Endothelial cell of umbilical vein (primary cell): Measurements from ENCODE around the gene RPS6KL1.

Source experiments
- EZH2 ChIP-seq: IDR thresholded peaks from 2 replicates; pipeline ENCODE4 v1.6.1; 2012; ENCODE audit warnings: borderline replicate concordance, low read depth, mild to moderate bottlenecking, moderate library complexity, low read length, inconsistent platforms; ENCODE audit not compliant: severe bottlenecking
- TF ChIP-seq, protein P1 (sequence below), 2 donors: IDR thresholded peaks; 1 replicate in 1 of 2; 2 replicates in 1 of 2; pipeline ENCODE4 v1.5.1; 2011; ENCODE audit warnings: low read length in 2 of 2, mild to moderate bottlenecking in 2 of 2, moderate library complexity in 2 of 2, control low read depth in 1 of 2, inconsistent platforms in 1 of 2, low read depth in 1 of 2; ENCODE audit not compliant: insufficient read depth in 1 of 2; ENCODE audit errors: extremely low read depth in 1 of 2

DNA sequence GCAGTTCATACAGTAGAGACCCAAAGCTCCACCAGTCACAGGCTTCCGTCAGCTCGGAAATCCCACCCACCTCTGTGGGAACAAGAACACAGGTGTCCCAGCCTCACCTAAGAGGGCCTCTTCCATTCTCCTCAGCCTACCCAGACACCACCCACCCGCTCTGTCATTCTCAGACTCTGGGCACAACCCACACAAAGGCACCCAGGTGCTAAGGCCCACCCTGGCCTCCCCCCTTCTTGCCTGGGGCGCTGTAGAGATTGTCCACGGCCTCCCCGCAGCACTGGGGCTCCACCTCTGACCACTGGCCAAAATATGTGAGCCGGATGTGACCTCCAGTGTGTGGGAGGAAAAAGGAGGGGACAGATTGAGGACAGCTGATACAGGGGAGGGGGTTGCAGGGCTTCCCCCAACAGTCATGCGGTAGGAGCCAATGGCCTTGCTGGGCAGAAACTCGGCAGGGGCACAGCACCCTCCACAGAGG, 14.2 kb downstream of the RPS6KL1 start:
- TF ChIP-seq, protein P1, sequence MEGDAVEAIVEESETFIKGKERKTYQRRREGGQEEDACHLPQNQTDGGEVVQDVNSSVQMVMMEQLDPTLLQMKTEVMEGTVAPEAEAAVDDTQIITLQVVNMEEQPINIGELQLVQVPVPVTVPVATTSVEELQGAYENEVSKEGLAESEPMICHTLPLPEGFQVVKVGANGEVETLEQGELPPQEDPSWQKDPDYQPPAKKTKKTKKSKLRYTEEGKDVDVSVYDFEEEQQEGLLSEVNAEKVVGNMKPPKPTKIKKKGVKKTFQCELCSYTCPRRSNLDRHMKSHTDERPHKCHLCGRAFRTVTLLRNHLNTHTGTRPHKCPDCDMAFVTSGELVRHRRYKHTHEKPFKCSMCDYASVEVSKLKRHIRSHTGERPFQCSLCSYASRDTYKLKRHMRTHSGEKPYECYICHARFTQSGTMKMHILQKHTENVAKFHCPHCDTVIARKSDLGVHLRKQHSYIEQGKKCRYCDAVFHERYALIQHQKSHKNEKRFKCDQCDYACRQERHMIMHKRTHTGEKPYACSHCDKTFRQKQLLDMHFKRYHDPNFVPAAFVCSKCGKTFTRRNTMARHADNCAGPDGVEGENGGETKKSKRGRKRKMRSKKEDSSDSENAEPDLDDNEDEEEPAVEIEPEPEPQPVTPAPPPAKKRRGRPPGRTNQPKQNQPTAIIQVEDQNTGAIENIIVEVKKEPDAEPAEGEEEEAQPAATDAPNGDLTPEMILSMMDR (IDR thresholded peaks at IDR 0.05; ENCODE audit: extremely low read depth in 1 of 2, insufficient read depth in 1 of 2, low read depth in 1 of 2, low read length in 2 of 2): no peak
- no peak for TF ChIP-seq EZH2
